ENCODE data around the gene UPF3B. TPM values are rescaled to one million over a fixed set of nuclear protein-coding genes. Genes with fewer than 3 reads are reported as not detected.

The UPF3B gene
- total RNA-seq, 1 experiment from 2014 or later: 4.7 TPM

- ChIA-PET CTCF (interaction anchor here (0.5 to 1.3 kb wide), 4 partner anchors 62 to 279 kb away, joined by 4 to 10 read pairs (median 5); partner anchors contain the start of genes RPL39 and UBE2A), POLR2A (ENCODE audit: unreplicated experiment) (interaction anchor here (0.5 to 1.0 kb wide), 7 partner anchors 8 to 279 kb away, joined by 3 to 12 read pairs (median 3); partner anchors contain the start of gene RPL39)
- H3K9me2 ChIP-seq (replicated peaks; ENCODE audit: low read length): no peaks in the 10 kb centered on the region
- no peaks in the 10 kb centered on the region for H4K20me1 ChIP-seq (ENCODE audit: low read length)
- no peak overlapping the region for H3K27ac ChIP-seq (ENCODE audit: low read length)
- peaks cover 27% of the 10 kb centered on the region for H3K79me2 ChIP-seq (ENCODE audit: low read length)
- H3K9me3 ChIP-seq (ENCODE audit: low read length): no peaks in the 10 kb centered on the region
- H3F3A ChIP-seq (ENCODE audit: low read length, unreplicated experiment): no peaks in the 10 kb centered on the region
- DNase-seq: no peak
- H3K4me2 ChIP-seq (ENCODE audit: low read length): peak overlapping the region; percentile 99
- TF ChIP-seq EZH2 (IDR thresholded peaks at IDR 0.05; ENCODE audit: low read length, unreplicated experiment) (no peak), EZH2phosphoT487 (IDR thresholded peaks at IDR 0.05; ENCODE audit: borderline replicate concordance, low read length) (no peak), CTCF (conservative IDR thresholded peaks at IDR 0.05; ENCODE audit: low read depth, low read length) (no peak)
- peak overlapping the region; percentile 100 for H3K4me3 ChIP-seq (ENCODE audit: low read length)
- peaks cover 6% of the 10 kb centered on the region; the same call in 1 of the 2 replicates for H3K4me1 ChIP-seq (ENCODE audit: insufficient read depth, low read length)
- H3K27me3 ChIP-seq (ENCODE audit: low read length): no peaks in the 10 kb centered on the region
- H3K36me3 ChIP-seq (ENCODE audit: low read depth, low read length): peaks cover 17% of the 10 kb centered on the region; the same call in 1 of the 2 replicates
- intact Hi-C loops (cut with micrococcal nuclease): loop anchor here (1.0 to 2.0 kb wide), 2 partner anchors 18 to 63 kb away; partner anchors contain the start of genes NDUFA1, RNF113A and RPL39
- TSS peak; percentile 85 for BruUV-seq (replicated peaks)
- peak overlapping the region; percentile 79 for H3K9ac ChIP-seq (ENCODE audit: low read length)
- peak overlapping the region; percentile 100 for H2AFZ ChIP-seq (ENCODE audit: low read length)
- 0 out of 2 replicates have a peak, but pooled peaks have one; percentile 17 for ATAC-seq
These were observed 681 bp upstream of the UPF3B start for GRCh38 chrX:119853444-119853843.

- H3K36me3 ChIP-seq (ENCODE audit: low read depth, low read length): peaks cover 21% of the 10 kb centered on the region
- H3K9me2 ChIP-seq (replicated peaks; ENCODE audit: low read length): no peaks in the 10 kb centered on the region
- H3K4me1 ChIP-seq (ENCODE audit: insufficient read depth, low read length): no peaks in the 10 kb centered on the region
- H2AFZ ChIP-seq (ENCODE audit: low read length): no peak overlapping the region
- ChIA-PET POLR2A (ENCODE audit: unreplicated experiment) (no interaction called here), CTCF (no interaction called here)
- H3F3A ChIP-seq (ENCODE audit: low read length, unreplicated experiment): no peaks in the 10 kb centered on the region
- no peaks in the 10 kb centered on the region for H3K9me3 ChIP-seq (ENCODE audit: low read length)
- ATAC-seq (no peak), DNase-seq (no peak)
- intact Hi-C loops (cut with micrococcal nuclease): no loop called here
- no peaks in the 10 kb centered on the region for H3K79me2 ChIP-seq (ENCODE audit: low read length)
- H3K4me3 ChIP-seq (ENCODE audit: low read length): no peak overlapping the region
- TF ChIP-seq EZH2 (IDR thresholded peaks at IDR 0.05; ENCODE audit: low read length, unreplicated experiment) (no peak), EZH2phosphoT487 (IDR thresholded peaks at IDR 0.05; ENCODE audit: borderline replicate concordance, low read length) (no peak), CTCF (conservative IDR thresholded peaks at IDR 0.05; ENCODE audit: low read depth, low read length) (no peak)
- no peaks in the 10 kb centered on the region for H3K27me3 ChIP-seq (ENCODE audit: low read length)
- no peaks in the 10 kb centered on the region for H4K20me1 ChIP-seq (ENCODE audit: low read length)
- H3K9ac ChIP-seq (ENCODE audit: low read length): no peak overlapping the region
- BruUV-seq (replicated peaks): no TSS peak
- no peak overlapping the region for H3K27ac ChIP-seq (ENCODE audit: low read length)
- no peak overlapping the region for H3K4me2 ChIP-seq (ENCODE audit: low read length)
These were observed 18.9 kb downstream of the UPF3B start for GRCh38 chrX:119833905-119834304.

- no TSS peak for BruUV-seq (replicated peaks)
- POLR2A ChIA-PET (ENCODE audit: unreplicated experiment): interaction anchor here (0.6 kb wide), 1 partner anchor 68 kb away, joined by 8 read pairs; no protein-coding TSS in a partner anchor
These were observed 24.3 kb downstream of the UPF3B start for GRCh38 chrX:119828446-119828845.

More at GRCh38 chrX:119828446-119828845, 24.3 kb downstream of the UPF3B start:
- CTCF ChIA-PET: no interaction called here
- Histone ChIP-seq H3K4me1 (ENCODE audit: insufficient read depth, low read length) (no peaks in the 10 kb centered on the region), H3K9me2 (replicated peaks; ENCODE audit: low read length) (no peaks in the 10 kb centered on the region), H3K9ac (ENCODE audit: low read length) (no peak overlapping the region), H3K4me2 (ENCODE audit: low read length) (no peak overlapping the region), H2AFZ (ENCODE audit: low read length) (no peak overlapping the region), H3K4me3 (ENCODE audit: low read length) (no peak overlapping the region), H3F3A (ENCODE audit: low read length, unreplicated experiment) (no peaks in the 10 kb centered on the region), H3K9me3 (ENCODE audit: low read length) (no peaks in the 10 kb centered on the region), H3K79me2 (ENCODE audit: low read length) (no peaks in the 10 kb centered on the region), H3K27me3 (ENCODE audit: low read length) (no peaks in the 10 kb centered on the region), H3K27ac (ENCODE audit: low read length) (no peak overlapping the region), H3K36me3 (ENCODE audit: low read depth, low read length) (peaks cover 2% of the 10 kb centered on the region; the same call in 1 of the 2 replicates), H4K20me1 (ENCODE audit: low read length) (no peaks in the 10 kb centered on the region)
- intact Hi-C loops (cut with micrococcal nuclease): no loop called here
- ATAC-seq (no peak), DNase-seq (no peak)
- TF ChIP-seq CTCF (conservative IDR thresholded peaks at IDR 0.05; ENCODE audit: low read depth, low read length): no peak
- no peak for TF ChIP-seq EZH2 (IDR thresholded peaks at IDR 0.05; ENCODE audit: low read length, unreplicated experiment)
- no peak for TF ChIP-seq EZH2phosphoT487 (IDR thresholded peaks at IDR 0.05; ENCODE audit: borderline replicate concordance, low read length)

Data from PC-3 (cell line).